HFFc6 (cell line): Measurements from ENCODE around the gene TMEM204. TPM values are rescaled to one million over a fixed set of nuclear protein-coding genes. Genes with fewer than 3 reads are reported as not detected.
A peak's percentile ranks its signal among the peaks of the same experiment; 100 is the strongest.

Source experiments
- DNase-seq: peaks from one replicate; pipeline ENCODE4 v3.0.0-alpha.2; 2018
- H3K27ac Mint-ChIP-seq: 2 replicates; pipeline ENCODE4 v1.8.0; 2020; ENCODE audit warnings: mild to moderate bottlenecking, mixed read lengths
- H3K27me3 Mint-ChIP-seq: 2 replicates; pipeline ENCODE4 v1.8.0; 2021; ENCODE audit warnings: mild to moderate bottlenecking, moderate library complexity, mixed read lengths; ENCODE audit not compliant: insufficient read depth
- H3K36me3 Mint-ChIP-seq: 2 replicates; pipeline ENCODE4 v1.8.0; 2021; ENCODE audit warnings: low read depth, mixed read lengths
- H3K4me1 Mint-ChIP-seq: 2 replicates; pipeline ENCODE4 v1.8.0; 2020; ENCODE audit warnings: low read depth, mixed read lengths
- H3K4me3 Mint-ChIP-seq: 2 replicates; pipeline ENCODE4 v1.8.0; 2020; ENCODE audit warnings: mild to moderate bottlenecking, moderate library complexity, mixed read lengths
- H3K9me3 Mint-ChIP-seq: 2 replicates; pipeline ENCODE4 v1.8.0; 2020; ENCODE audit warnings: mild to moderate bottlenecking, mixed read lengths
- CTCF ChIP-seq: fragments of 200-600 bp; sonication (generic); IDR thresholded peaks from 2 replicates; pipeline ENCODE4 v1.5.0; 2021; ENCODE audit warnings: antibody characterized with exemption, mild to moderate bottlenecking
- total RNA-seq, 6 experiments: library from RNA; stranded (reverse); fragmentation: NEBNext Ultra II Directional; extraction: Animal tissue kit (Norgen Biotek cat#: 25700); gene quantifications; 2 replicates in 1 of 6; 3 replicates in 5 of 6; pipeline ENCODE4 v1.2.3, GENCODE V29; 2021

The TMEM204 gene
- total RNA-seq, 6 experiments from 2014 or later = 15.4 to 28.5 (median 16.2) TPM

- no peak for TF ChIP-seq CTCF
- Mint-ChIP-seq H3K36me3 (peaks cover 13% of the 10 kb centered on the region; the same call in 1 of the 2 replicates), H3K4me1 (no peaks in the 10 kb centered on the region), H3K9me3 (no peaks in the 10 kb centered on the region), H3K4me3 (no peak overlapping the region), H3K27ac (no peak overlapping the region), H3K27me3 (no peaks in the 10 kb centered on the region; the same call in 1 of the 2 replicates)
- no peak for DNase-seq
These were observed 26.8 kb upstream of the TMEM204 start for GRCh38 chr16:1506494-1507213.

- Mint-ChIP-seq H3K27me3 (peaks cover 2% of the 10 kb centered on the region; the same call in 1 of the 2 replicates), H3K36me3 (peaks cover 15% of the 10 kb centered on the region), H3K9me3 (peaks cover 5% of the 10 kb centered on the region), H3K4me3 (no peak overlapping the region), H3K27ac (no peak overlapping the region), H3K4me1 (no peaks in the 10 kb centered on the region)
- no peak for DNase-seq
- no peak for TF ChIP-seq CTCF
These were observed 24.8 kb upstream of the TMEM204 start for GRCh38 chr16:1508494-1509187.

GRCh38 chr16:1509307-1510221 lies 23.9 kb upstream of the TMEM204 start:
- TF ChIP-seq CTCF = no peak
- peaks cover 16% of the 10 kb centered on the region for H3K36me3 Mint-ChIP-seq
- H3K27me3 Mint-ChIP-seq = peaks cover 3% of the 10 kb centered on the region
- no peaks in the 10 kb centered on the region for H3K4me1 Mint-ChIP-seq
- DNase-seq = no peak
- peaks cover 9% of the 10 kb centered on the region for H3K9me3 Mint-ChIP-seq
- H3K27ac Mint-ChIP-seq = no peak overlapping the region
- no peak overlapping the region for H3K4me3 Mint-ChIP-seq

GRCh38 chr16:1510272-1510671 lies 23.2 kb upstream of the TMEM204 start:
- H3K9me3 Mint-ChIP-seq = peaks cover 13% of the 10 kb centered on the region
- H3K27ac Mint-ChIP-seq = no peak overlapping the region
- no peak overlapping the region for H3K4me3 Mint-ChIP-seq
- no peaks in the 10 kb centered on the region for H3K4me1 Mint-ChIP-seq
- H3K27me3 Mint-ChIP-seq = peaks cover 3% of the 10 kb centered on the region
- no peak for TF ChIP-seq CTCF
- H3K36me3 Mint-ChIP-seq = peaks cover 22% of the 10 kb centered on the region
- DNase-seq = no peak

GRCh38 chr16:1510941-1511351 lies 22.5 kb upstream of the TMEM204 start:
- no peak overlapping the region for H3K4me3 Mint-ChIP-seq
- no peak for DNase-seq
- peaks cover 3% of the 10 kb centered on the region for H3K27me3 Mint-ChIP-seq
- 0 out of 2 replicates have a peak, but pooled peaks have one; percentile 8 for TF ChIP-seq CTCF
- H3K9me3 Mint-ChIP-seq = peaks cover 13% of the 10 kb centered on the region
- H3K36me3 Mint-ChIP-seq = peaks cover 22% of the 10 kb centered on the region
- no peaks in the 10 kb centered on the region for H3K4me1 Mint-ChIP-seq
- H3K27ac Mint-ChIP-seq = no peak overlapping the region
